ENCODE results near the gene CDH4. TPM values are rescaled to one million over a fixed set of nuclear protein-coding genes. Genes with fewer than 3 reads are reported as not detected.
A peak's percentile ranks its signal among the peaks of the same experiment; 100 is the strongest.

Gene CDH4
- total and polyA plus RNA-seq, 2 of the 13 experiments (the other 11 are each of a cell fraction or from before 2014, with no cell fraction given) = not detected

GRCh38 chr20:61333484-61334108, 81.5 kb downstream of the CDH4 start (continued):
- TF ChIP-seq ZNF280D (CRISPR knock-in tag; IDR thresholded peaks at IDR 0.05) = no peak

GRCh38 chr20:61340157-61340556, 88.1 kb downstream of the CDH4 start:
- no TSS peak for BruUV-seq (replicated peaks)
- CTCF ChIA-PET (ENCODE audit: low intra/inter-chr PET ratio, low total read pairs) = no interaction called here

More at GRCh38 chr20:61340157-61340556, 88.1 kb downstream of the CDH4 start:
- H3K27ac ChIP-seq (ENCODE audit: extremely low read length, insufficient read depth, low read length) = no peak overlapping the region
- intact Hi-C loops (cut with micrococcal nuclease; ENCODE audit: unreplicated experiment) = no loop called here
- no peaks in the 10 kb centered on the region for H3K79me2 ChIP-seq (ENCODE audit: insufficient read depth, low read length)
- DNase-seq (ENCODE audit: low spot score) (no peak), FAIRE-seq (no peak), ATAC-seq (no peak)
- no peaks in the 10 kb centered on the region for H3K36me3 ChIP-seq (replicated peaks in 1 of 2; ENCODE audit: control insufficient read depth in 1 of 2, insufficient read depth in 2 of 2, low read length in 2 of 2)
- H3K4me2 ChIP-seq (ENCODE audit: low read depth, low read length) = no peak overlapping the region
- H2AFZ ChIP-seq (ENCODE audit: low read length) = no peak overlapping the region
- POLR2A ChIA-PET = no interaction called here
- no peaks in the 10 kb centered on the region for H3K4me1 ChIP-seq (ENCODE audit: insufficient read depth, low read length)
- TF ChIP-seq ZNF691 (CRISPR knock-in tag; IDR thresholded peaks at IDR 0.05; ENCODE audit: borderline replicate concordance, low read depth) (no peak), IRF2 (CRISPR knock-in tag; IDR thresholded peaks at IDR 0.05) (no peak), REST (IDR thresholded peaks at IDR 0.05; ENCODE audit: borderline replicate concordance in 1 of 2, low read depth in 1 of 2, low read length in 2 of 2) (peak in 1 of 2 experiments; percentile 42; a peak in 2 of 4 replicates), ZNF776 (CRISPR knock-in tag; IDR thresholded peaks at IDR 0.05) (no peak), CREB1 (IDR thresholded peaks at IDR 0.05) (0 out of 2 replicates have a peak, but pooled peaks have one; percentile 18), CREB1 (CRISPR knock-in tag; IDR thresholded peaks at IDR 0.05) (no peak), DDIT3 (CRISPR knock-in tag; IDR thresholded peaks at IDR 0.05) (no peak)
- no peak overlapping the region for H3K4me3 ChIP-seq (replicated peaks in 1 of 3; ENCODE audit: insufficient read depth in 1 of 3, low read depth in 2 of 3, low read length in 3 of 3)
- no peaks in the 10 kb centered on the region for H3K9me3 ChIP-seq (ENCODE audit: low read length)
- H3K27me3 ChIP-seq (ENCODE audit: control insufficient read depth in 1 of 2, insufficient read depth in 2 of 2, low read length in 2 of 2) = peaks cover 8 to 27% of the 10 kb centered on the region in 2 experiments; a peak in 4 of 5 replicates
- H4K20me1 ChIP-seq (ENCODE audit: insufficient read depth, low read length) = no peaks in the 10 kb centered on the region
- 30% methylated on average over 5 of the region's 5 CpGs for WGBS (ENCODE audit: low lambda C conversion rate)
- in situ Hi-C loops (cut with HindIII; ENCODE audit: extremely low pct_ligation_motif_present, low pct_unique_long_range_greater_than_20kb) = no loop called here
- H3K9ac ChIP-seq (ENCODE audit: insufficient read depth, low read depth, low read length) = no peak overlapping the region

Data from HepG2 (cell line).